HG03060 (cell line): ENCODE measurements around the gene BCL2.
"Not testable (repeated sequence)": the region's sequence is repeated elsewhere in the genome, so short reads cannot be mapped to it uniquely, and the experiment has no call there.

Source experiments
- ATAC-seq: cut with Tn5 transposase; IDR thresholded peaks from one replicate; pipeline ENCODE4 v1.9.1; 2021; ENCODE audit warnings: low read depth, moderate number of reproducible peaks; ENCODE audit not compliant: unreplicated experiment

BCL2 gene

DNA sequence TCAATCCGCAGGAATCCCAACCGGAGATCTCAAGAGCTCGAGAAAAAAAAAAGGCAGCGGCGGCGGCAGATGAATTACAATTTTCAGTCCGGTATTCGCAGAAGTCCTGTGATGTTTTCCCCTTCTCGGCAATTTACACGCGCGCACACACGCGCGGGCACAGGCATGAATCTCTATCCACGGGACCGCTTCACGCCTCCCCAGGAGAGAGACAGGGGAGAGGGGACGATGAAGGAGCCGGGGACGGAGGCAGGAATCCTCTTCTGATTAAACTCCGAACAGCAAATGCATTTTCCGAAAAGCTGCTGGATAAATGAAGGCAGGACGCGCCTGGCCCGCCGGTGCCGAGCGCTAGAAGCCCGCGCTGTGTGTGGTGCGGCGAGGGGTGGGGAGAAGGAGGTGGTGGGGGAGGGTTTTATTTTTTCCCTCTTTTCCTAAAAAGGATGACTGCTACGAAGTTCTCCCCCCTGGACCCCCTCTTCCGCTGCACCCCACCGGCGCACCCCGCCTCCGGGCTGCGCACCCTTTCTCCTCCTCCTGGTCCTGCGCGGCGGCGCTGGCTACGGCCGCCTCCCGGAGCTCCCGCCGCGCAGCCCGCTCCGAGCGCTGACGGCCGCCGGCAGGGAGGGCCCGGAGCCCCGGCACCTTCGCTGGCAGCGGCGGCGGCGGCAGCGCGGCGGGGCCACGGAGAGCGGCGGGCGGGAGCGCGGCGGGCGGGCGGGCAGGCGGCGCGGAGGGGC lies at the start of gene BCL2:
TSS of gene BCL2 (minus strand) at position 387 of the 740 bp plus-strand sequence.
- ATAC-seq = no peak

GRCh38 chr18:63368611-63369010 lies 49.0 kb upstream of the BCL2 start:
- no peak for ATAC-seq

GRCh38 chr18:63367053-63367953 lies 47.7 kb upstream of the BCL2 start, which contains the start of gene KDSR:
TSS of gene KDSR (minus strand) at chr18:63367206. CDS start at chr18:63367118, 88 bp downstream.
- ATAC-seq = peak; percentile 79

GRCh38 chr18:63366213-63367052 lies 46.9 kb upstream of the BCL2 start:
- ATAC-seq = no peak

- ATAC-seq = no peak
Observed at GRCh38 chr18:63365876-63366212, 46.3 kb upstream of the BCL2 start.

- ATAC-seq = no peak
Observed at GRCh38 chr18:63363951-63364350, 44.4 kb upstream of the BCL2 start.

GRCh38 chr18:63363420-63363819 lies 43.9 kb upstream of the BCL2 start:
- ATAC-seq = not testable (repeated sequence)

DNA sequence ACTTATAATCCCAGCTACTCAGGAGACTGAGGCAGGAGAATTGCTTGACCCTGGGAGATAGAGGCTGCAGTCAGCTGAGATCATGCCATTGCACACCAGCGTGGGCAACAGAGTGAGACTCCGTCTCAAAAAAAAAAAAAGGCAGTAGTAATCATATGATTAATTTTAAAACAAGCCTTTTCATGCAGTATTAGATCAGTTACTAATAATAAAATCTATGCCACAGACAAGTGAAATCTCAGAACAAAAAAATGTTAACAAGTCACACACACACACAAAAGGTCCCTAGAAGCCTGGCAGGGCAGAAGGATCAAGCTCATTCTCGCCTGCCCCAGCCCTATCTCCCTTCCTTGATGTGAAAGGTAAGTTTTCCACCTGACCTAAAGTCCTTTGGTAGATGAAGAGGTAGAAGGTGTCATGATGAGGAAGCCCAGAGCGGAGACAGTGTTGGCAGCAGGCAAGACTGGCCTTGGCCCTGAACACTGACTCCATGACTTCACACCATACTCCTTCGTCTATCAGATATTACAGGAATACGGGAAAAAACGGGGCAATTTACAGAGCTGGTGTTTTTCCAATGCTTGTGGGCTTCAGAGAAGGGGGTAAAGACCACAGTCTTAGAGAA lies 36.8 kb upstream of the BCL2 start:
- no peak for ATAC-seq

GRCh38 chr18:63350230-63350629 lies 30.7 kb upstream of the BCL2 start:
- no peak for ATAC-seq

GRCh38 chr18:63348508-63349136 lies 29.1 kb upstream of the BCL2 start:
- no peak for ATAC-seq

DNA sequence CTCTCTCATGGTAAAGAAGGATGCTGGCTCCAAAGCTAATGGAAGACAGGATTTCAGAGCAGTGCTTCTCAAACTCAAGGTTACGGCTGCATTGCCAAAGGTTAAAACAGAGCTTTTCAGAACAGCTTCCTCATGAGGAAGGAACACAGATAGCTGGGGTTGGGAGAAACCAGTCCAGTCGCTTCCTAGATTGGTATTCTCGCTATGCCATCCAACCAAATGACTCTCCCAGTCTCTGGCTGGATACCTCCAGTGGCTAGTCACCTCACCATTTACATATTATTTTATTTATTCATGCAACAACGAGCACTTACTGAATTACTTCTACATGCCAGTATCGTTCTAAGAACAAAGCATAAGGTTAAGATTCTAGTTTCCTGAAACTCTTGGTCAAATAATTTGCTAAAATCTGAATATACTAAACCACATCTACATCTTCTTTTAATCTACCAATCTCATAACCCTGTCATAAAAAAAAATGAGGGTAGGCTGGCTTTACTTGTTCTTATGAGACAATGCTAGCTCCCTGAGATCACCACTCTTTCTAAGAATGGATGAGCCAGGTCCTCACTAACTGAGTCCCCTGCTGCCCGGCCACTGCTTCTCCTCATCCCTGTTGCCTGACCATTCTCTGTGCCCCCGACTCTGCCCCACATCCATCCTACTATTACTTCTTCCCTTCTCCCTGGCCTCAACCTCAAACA lies 27.1 kb upstream of the BCL2 start:
- no peak for ATAC-seq

GRCh38 chr18:63346031-63346430 lies 26.5 kb upstream of the BCL2 start:
- no peak for ATAC-seq

GRCh38 chr18:63344918-63345317 lies 25.3 kb upstream of the BCL2 start:
- ATAC-seq = no peak

- ATAC-seq = no peak
Observed at GRCh38 chr18:63344263-63344662, 24.7 kb upstream of the BCL2 start.

DNA sequence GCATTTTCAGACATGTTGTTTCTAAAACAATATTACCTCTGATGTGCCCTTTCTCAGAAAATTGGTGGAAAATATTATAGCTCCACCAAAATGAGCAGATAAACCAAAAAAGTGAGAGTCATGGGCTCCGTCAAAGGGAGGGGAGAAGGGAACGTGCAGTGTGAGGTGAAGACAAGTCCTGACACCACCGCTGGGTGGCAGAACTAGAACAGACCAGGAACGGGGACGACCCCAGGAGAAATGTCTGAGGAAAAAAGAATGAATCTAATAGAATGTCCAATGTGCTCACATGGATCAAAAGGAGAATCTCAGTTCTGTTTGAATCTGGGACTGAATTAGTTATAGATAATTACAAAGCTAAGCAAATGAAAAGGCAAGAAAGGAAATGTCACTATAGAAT lies 22.6 kb upstream of the BCL2 start:
- no peak for ATAC-seq

GRCh38 chr18:63339920-63340484 lies 20.4 kb upstream of the BCL2 start:
- ATAC-seq = no peak

- ATAC-seq = no peak
Observed at GRCh38 chr18:63336366-63337099, 17.0 kb upstream of the BCL2 start.

GRCh38 chr18:63331105-63331504 lies 11.5 kb upstream of the BCL2 start:
- ATAC-seq = no peak
